Measurements from ENCODE around the gene NUAK2. TPM values are rescaled to one million over a fixed set of nuclear protein-coding genes. Genes with fewer than 3 reads are reported as not detected.

NUAK2 gene
- total RNA-seq: 3.1 and 3.3 TPM in 2 replicates

DNA sequence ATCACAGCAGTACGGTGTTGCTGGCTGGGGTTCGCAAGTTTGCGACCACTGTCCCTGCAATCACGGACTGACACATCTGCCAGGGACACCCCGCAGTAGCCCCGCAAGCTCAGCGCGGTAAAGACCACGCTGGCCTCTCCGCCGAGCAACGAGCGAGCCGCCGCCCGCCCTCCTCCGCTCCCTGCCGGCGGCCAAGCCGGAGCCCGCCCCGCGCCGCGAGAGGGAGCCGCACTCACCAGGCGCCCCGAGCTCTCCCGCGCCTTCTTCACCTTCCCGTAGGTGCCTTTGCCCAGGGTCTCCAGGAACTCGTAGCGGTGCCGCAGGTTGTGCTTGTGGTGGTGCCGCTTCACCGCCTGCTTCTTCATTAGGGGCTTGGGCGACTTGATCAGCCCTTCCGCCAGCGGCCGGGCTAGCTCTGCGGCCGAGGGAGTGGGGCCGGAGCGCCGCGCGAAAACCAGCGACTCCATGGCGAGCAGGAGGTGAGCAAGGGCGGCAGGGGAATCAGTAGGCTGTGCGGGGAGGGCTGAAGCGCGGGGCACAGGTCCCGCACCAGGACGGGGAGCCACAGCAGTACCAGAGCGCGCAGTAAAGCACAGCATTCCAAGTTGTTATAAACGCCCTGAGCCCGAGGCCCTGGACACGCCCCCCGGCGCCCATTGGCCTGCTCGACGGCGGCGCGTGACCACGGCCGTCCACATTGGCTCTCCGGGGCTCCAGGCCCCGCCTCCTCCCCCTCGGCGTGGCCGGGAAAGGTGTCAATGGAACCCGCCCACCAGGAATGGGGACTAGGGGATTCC lies at the start of gene NUAK2:
NUAK2 (minus strand) TSS at position 584 of the 797 bp plus-strand sequence; CDS start at position 467, 117 bp downstream.

DNA sequence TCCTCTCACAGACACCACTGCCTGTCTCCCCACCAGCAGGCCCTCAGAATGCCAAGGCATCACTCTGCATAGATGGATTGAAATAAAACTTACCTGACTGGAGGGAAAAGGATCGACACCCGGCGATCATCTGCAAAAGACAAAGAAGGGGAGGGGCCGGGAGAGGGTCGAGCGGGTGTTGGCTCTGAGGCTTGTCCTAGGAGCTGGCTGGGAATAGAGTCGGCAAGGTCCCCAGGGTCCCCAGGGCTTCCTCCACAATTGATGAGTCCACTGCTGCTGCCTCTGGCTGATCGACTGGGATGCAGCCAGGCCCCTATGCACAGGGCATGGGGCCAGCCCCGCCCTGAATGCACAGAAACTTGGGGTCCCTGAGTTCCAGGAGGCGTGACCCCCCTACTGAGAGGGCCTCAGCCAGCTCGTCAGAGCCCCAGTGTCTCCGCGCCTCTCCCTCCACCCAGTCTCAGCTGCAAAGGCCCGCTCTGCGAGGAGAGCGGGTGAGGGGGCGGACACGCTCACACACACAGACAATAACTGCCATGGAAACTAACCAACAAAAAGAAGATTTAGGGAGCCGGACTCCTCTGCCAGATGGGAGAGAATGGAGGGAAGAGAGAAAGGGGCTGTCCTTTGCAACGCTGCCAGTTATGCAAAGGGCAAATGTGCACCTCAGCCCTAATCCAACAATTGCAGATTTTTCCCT lies 35.0 kb upstream of the NUAK2 start, which contains the start of gene KLHDC8A:
KLHDC8A (minus strand) TSS at position 483 of the 700 bp plus-strand sequence. CDS start 13,318 bp downstream, outside the sequence.

Small RNAs within 50 kb of the gene (small RNA-seq; reads per million reads assigned to genes)
- gene SNRPGP10: not detected

Other genes with a start within 250 kb of the NUAK2 start
- 0.67 and 1.3 TPM in 2 replicates for gene TMEM81, start 237.3 kb downstream of the NUAK2 start, total RNA-seq
- gene RBBP5, start 199.8 kb downstream of the NUAK2 start, total RNA-seq: 16.7 and 19.8 TPM in 2 replicates
- gene DSTYK, start 110.0 kb downstream of the NUAK2 start, total RNA-seq: 10.1 and 10.5 TPM in 2 replicates
- gene TMCC2, start 93.8 kb downstream of the NUAK2 start, total RNA-seq: 2.0 and 2.1 TPM in 2 replicates
- gene KLHDC8A, start 35.2 kb upstream of the NUAK2 start, total RNA-seq: not detected in 2 replicates
- gene LEMD1, start 100.3 kb upstream of the NUAK2 start, total RNA-seq: not detected in 2 replicates
- under 0.01 and 0.29 TPM in 2 replicates for gene BLACAT1, start 134.3 kb upstream of the NUAK2 start, total RNA-seq
- 0.29 and 0.33 TPM in 2 replicates for gene CDK18, start 182.9 kb upstream of the NUAK2 start, total RNA-seq

Data from vein endothelial cell (primary cell).